Gastrocnemius medialis (tissue), 4 donors: Measurements from ENCODE around the gene ENTR1. TPM values are rescaled to one million over a fixed set of nuclear protein-coding genes. Genes with fewer than 3 reads are reported as not detected.

Experiments used
- ATAC-seq, 2 donors: fragments of 150-250 bp; one replicate each; pipeline ENCODE4 v1.9.1; 2016
- DNase-seq, 2 donors: peaks; one replicate each; pipeline ENCODE4 v3.0.0-alpha.2; 2019
- H3K27ac ChIP-seq, 4 donors: fragments of 200-600 bp; sonication (generic); 1 replicate in 1 of 4; 2 replicates in 3 of 4; pipeline ENCODE4 v1.5.1; 2016 to 2018; ENCODE audit warnings: mild to moderate bottlenecking in 2 of 4, moderate library complexity in 1 of 4
- H3K27me3 ChIP-seq, 3 donors: fragments of 200-600 bp; sonication (generic) in 2 of 3; 1 replicate in 1 of 3; 2 replicates in 2 of 3; pipeline versions ENCODE4 v1.5.1 to v1.6.0; 2016 to 2019; ENCODE audit warnings: mild to moderate bottlenecking in 1 of 3, moderate library complexity in 1 of 3
- H3K36me3 ChIP-seq, 2 donors: fragments of 200-600 bp; sonication (generic) in 1 of 2; one replicate each; pipeline ENCODE4 v1.5.1; 2017 to 2018
- H3K4me1 ChIP-seq, 2 donors: fragments of 200-600 bp; sonication (generic) in 1 of 2; one replicate each; pipeline ENCODE4 v1.5.1; 2016 to 2017; ENCODE audit warnings: mild to moderate bottlenecking in 2 of 2
- H3K4me3 ChIP-seq, 4 donors: fragments of 200-600 bp; sonication (generic) in 3 of 4; 1 replicate in 1 of 4; 2 replicates in 3 of 4; pipeline ENCODE4 v1.5.1; 2016 to 2019; ENCODE audit warnings: mild to moderate bottlenecking in 2 of 4
- H3K9me3 ChIP-seq, 3 donors: fragments of 200-600 bp; sonication (generic) in 2 of 3; 1 replicate in 1 of 3; 2 replicates in 2 of 3; pipeline ENCODE4 v1.5.1; 2016 to 2019
- POLR2A ChIP-seq, 2 donors: fragments of 450-650 bp; IDR thresholded peaks; one replicate each; pipeline ENCODE4 v1.6.1; 2017; ENCODE audit warnings: antibody characterized with exemption in 2 of 2, mild to moderate bottlenecking in 2 of 2, moderate library complexity in 2 of 2
- in situ Hi-C, 4 donors: fragments of 200-750 bp; cut with MboI; loops; one replicate each; pipeline versions ENCODE4 v1.15.0 to v1.8.0; 2017; ENCODE audit warnings: low sequenced_read_pairs in 4 of 4
- intact Hi-C: fragments of 100-400 bp; cut with DNase I; formaldehyde crosslinking; loops from one replicate; pipeline ENCODE4 v1.15.1; 2023; ENCODE audit warnings: low total_unique reads
- total RNA-seq, 4 donors: library from RNA; depleted of rRNA; stranded (reverse); fragments of >200 nt; gene quantifications; one replicate each; pipeline versions ENCODE4 v1.1.0 to v1.2.3, GENCODE V29; 2016
- TF ChIP-seq, protein P1 (sequence below), 5 experiments: fragments of 450-650 bp in 3 of 5; fragments of 200-600 bp in 2 of 5; sonication (generic) in 2 of 5; IDR thresholded peaks in 4 of 5; conservative IDR thresholded peaks in 1 of 5; 1 replicate in 4 of 5; 2 replicates in 1 of 5; pipeline ENCODE4 v1.5.1; 2016 to 2019; ENCODE audit warnings: antibody characterized with exemption in 5 of 5, mild to moderate bottlenecking in 3 of 5, moderate library complexity in 3 of 5

The ENTR1 gene
- total RNA-seq, 4 donors from 2014 or later = 23.2 to 43.5 (median 36.5) TPM

- in situ Hi-C loops = no loop called here
- intact Hi-C loops = loop anchor here (10.0 kb wide), 1 partner anchor 441 kb away; the partner anchor contains the start of gene UBAC1
- ATAC-seq = no peak
Observed at GRCh38 chr9:136405481-136405880, 4.9 kb downstream of the ENTR1 start.

DNA sequence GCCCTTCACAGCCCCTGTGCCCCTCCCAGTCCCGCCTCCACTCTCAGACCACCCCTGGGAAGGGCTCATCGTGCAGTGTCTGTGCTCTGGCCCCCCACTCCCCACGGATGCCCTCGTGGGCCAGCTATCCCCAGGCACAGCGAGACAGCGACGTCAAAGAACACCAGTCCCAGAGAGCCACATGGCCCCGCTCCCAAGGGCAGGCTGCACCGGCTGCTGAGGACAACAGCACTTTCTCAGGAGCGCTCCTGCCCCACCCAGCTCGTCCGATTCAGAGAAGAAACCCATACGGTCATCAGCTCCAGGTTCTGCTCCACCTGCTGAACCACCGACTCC lies 5.6 kb downstream of the ENTR1 start:
- in situ Hi-C loops = no loop called here
- intact Hi-C loops = loop anchor here (10.0 kb wide), 1 partner anchor 440 kb away; the partner anchor contains the start of gene UBAC1
- H3K4me1 ChIP-seq = peaks cover 11 to 15% of the 10 kb centered on the region in 2 donors
- peaks cover 0 to 43% of the 10 kb centered on the region in 2 donors for H3K36me3 ChIP-seq
- H3K27ac ChIP-seq = no peak overlapping the region
- DNase-seq = no peak
- no peaks in the 10 kb centered on the region for H3K9me3 ChIP-seq
- H3K4me3 ChIP-seq = no peak overlapping the region
- no peak for TF ChIP-seq POLR2A (IDR thresholded peaks at IDR 0.05)
- TF ChIP-seq, protein P1, sequence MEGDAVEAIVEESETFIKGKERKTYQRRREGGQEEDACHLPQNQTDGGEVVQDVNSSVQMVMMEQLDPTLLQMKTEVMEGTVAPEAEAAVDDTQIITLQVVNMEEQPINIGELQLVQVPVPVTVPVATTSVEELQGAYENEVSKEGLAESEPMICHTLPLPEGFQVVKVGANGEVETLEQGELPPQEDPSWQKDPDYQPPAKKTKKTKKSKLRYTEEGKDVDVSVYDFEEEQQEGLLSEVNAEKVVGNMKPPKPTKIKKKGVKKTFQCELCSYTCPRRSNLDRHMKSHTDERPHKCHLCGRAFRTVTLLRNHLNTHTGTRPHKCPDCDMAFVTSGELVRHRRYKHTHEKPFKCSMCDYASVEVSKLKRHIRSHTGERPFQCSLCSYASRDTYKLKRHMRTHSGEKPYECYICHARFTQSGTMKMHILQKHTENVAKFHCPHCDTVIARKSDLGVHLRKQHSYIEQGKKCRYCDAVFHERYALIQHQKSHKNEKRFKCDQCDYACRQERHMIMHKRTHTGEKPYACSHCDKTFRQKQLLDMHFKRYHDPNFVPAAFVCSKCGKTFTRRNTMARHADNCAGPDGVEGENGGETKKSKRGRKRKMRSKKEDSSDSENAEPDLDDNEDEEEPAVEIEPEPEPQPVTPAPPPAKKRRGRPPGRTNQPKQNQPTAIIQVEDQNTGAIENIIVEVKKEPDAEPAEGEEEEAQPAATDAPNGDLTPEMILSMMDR (IDR thresholded peaks at IDR 0.05 in 4 of 5, conservative IDR thresholded peaks at IDR 0.05 in 1 of 5) = no peak
- no peak for ATAC-seq
- no peaks in the 10 kb centered on the region for H3K27me3 ChIP-seq

More at GRCh38 chr9:136405481-136405880, 4.9 kb downstream of the ENTR1 start:
- no peak overlapping the region for H3K27ac ChIP-seq
- peaks cover 9 to 16% of the 10 kb centered on the region in 2 donors for H3K4me1 ChIP-seq
- no peaks in the 10 kb centered on the region for H3K27me3 ChIP-seq
- DNase-seq = no peak
- no peak overlapping the region for H3K4me3 ChIP-seq
- peaks cover 0 to 43% of the 10 kb centered on the region in 2 donors for H3K36me3 ChIP-seq
- no peaks in the 10 kb centered on the region for H3K9me3 ChIP-seq
- TF ChIP-seq POLR2A (IDR thresholded peaks at IDR 0.05) = no peak
- TF ChIP-seq, protein P1 (IDR thresholded peaks at IDR 0.05 in 4 of 5, conservative IDR thresholded peaks at IDR 0.05 in 1 of 5) = no peak

DNA sequence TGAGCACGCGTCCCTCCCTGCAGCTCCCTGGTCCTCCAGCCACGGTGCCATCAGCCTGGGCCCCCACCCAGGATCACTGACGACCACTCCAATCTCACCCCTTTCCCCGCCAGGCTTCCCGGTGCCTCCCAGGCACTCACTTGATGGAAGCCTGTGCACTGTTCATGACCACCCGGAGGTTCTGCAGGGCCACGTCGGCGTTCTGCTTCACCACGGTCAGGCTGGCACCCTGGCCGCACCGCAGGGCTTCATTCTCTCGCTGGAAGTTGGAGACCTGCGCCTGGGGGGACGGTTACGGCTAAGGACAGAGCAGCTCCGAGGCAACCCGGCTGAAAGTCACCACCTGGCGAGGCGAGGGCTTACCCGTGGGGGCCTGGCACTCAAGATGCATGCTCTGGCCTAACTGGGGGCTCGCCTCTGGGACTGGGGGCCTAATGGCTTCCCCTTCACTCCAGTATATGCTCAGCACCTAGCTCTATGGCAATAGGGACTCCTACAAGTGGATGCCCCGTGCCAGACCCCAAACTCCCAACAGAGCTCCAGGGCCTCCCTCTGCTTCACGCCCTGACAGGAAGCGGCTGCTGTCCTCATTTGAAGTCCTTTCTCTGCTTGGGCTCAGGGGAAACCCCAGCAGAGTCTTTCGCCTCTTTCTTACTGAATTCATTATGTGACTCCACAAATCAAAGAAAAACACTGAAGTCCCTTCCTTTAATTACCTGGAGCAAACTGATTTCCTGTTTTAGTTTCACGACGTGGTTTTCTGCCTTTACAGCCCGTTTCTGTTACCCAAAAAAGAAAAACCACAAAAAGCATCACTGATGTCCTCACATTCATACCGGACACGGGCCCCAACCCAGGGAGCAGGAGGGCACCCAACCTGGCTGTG lies 6.3 kb downstream of the ENTR1 start:
- no peak for ATAC-seq
- Histone ChIP-seq H3K36me3 (peaks cover 0 to 43% of the 10 kb centered on the region in 2 donors), H3K4me3 (no peak overlapping the region), H3K4me1 (peaks cover 8 to 13% of the 10 kb centered on the region in 2 donors), H3K27ac (no peak overlapping the region), H3K27me3 (no peaks in the 10 kb centered on the region), H3K9me3 (no peaks in the 10 kb centered on the region)
- in situ Hi-C loops = no loop called here
- no peak for DNase-seq
- TF ChIP-seq, protein P1 (IDR thresholded peaks at IDR 0.05 in 4 of 5, conservative IDR thresholded peaks at IDR 0.05 in 1 of 5) = no peak
- no peak for TF ChIP-seq POLR2A (IDR thresholded peaks at IDR 0.05)
- intact Hi-C loops = loop anchor here (10.0 kb wide), 1 partner anchor 439 kb away; the partner anchor contains the start of gene UBAC1

- no peak for DNase-seq
- Histone ChIP-seq H3K27me3 (no peaks in the 10 kb centered on the region), H3K36me3 (peaks cover 0 to 43% of the 10 kb centered on the region in 2 donors), H3K4me1 (peaks cover 14 to 17% of the 10 kb centered on the region in 2 donors), H3K27ac (no peak overlapping the region), H3K9me3 (no peaks in the 10 kb centered on the region), H3K4me3 (no peak overlapping the region)
- no peak for ATAC-seq
- intact Hi-C loops = loop anchor here (10.0 kb wide), 1 partner anchor 439 kb away; the partner anchor contains the start of gene UBAC1
- TF ChIP-seq, protein P1 (IDR thresholded peaks at IDR 0.05 in 4 of 5, conservative IDR thresholded peaks at IDR 0.05 in 1 of 5) = no peak
- in situ Hi-C loops = no loop called here
Observed at GRCh38 chr9:136403538-136403914, 6.9 kb downstream of the ENTR1 start.
